Neural progenitor cell (in vitro differentiated cells): ENCODE results near the gene SEMA6B. TPM values are rescaled to one million over a fixed set of nuclear protein-coding genes. Genes with fewer than 3 reads are reported as not detected.

Experiments
- DNase-seq: peaks from one replicate; pipeline ENCODE4 v3.0.0-alpha.2; 2016; ENCODE audit warnings: low spot score
- H2AFZ ChIP-seq: fragments of 200-600 bp; sonication (generic); replicated peaks from 2 replicates; pipeline ENCODE4 v1.6.1; 2016; ENCODE audit warnings: antibody characterized with exemption
- H3F3A ChIP-seq: fragments of 200-600 bp; sonication (generic); 2 replicates; pipeline ENCODE4 v1.6.1; 2016; ENCODE audit warnings: antibody characterized with exemption, low read depth
- H3K27ac ChIP-seq: fragments of 200-600 bp; sonication (generic); 2 replicates; pipeline ENCODE4 v1.5.1; 2016; ENCODE audit warnings: mild to moderate bottlenecking
- H3K27me3 ChIP-seq: fragments of 200-600 bp; sonication (generic); 2 replicates; pipeline ENCODE4 v1.6.1; 2016; ENCODE audit warnings: mild to moderate bottlenecking, moderate library complexity
- H3K36me3 ChIP-seq: fragments of 200-600 bp; sonication (generic); 2 replicates; pipeline ENCODE4 v1.5.1; 2016
- H3K4me1 ChIP-seq: fragments of 200-600 bp; sonication (generic); 2 replicates; pipeline ENCODE4 v1.6.1; 2016; ENCODE audit warnings: mixed run types
- H3K4me2 ChIP-seq: fragments of 200-600 bp; sonication (generic); 2 replicates; pipeline ENCODE4 v1.6.1; 2016
- H3K4me3 ChIP-seq: fragments of 200-600 bp; sonication (generic); 2 replicates; pipeline ENCODE4 v1.5.1; 2016
- H3K79me2 ChIP-seq: fragments of 200-600 bp; sonication (generic); 2 replicates; pipeline ENCODE4 v1.6.1; 2016; ENCODE audit warnings: low read depth
- H3K9ac ChIP-seq: fragments of 200-600 bp; sonication (generic); 2 replicates; pipeline ENCODE4 v1.6.1; 2016
- H3K9me3 ChIP-seq: fragments of 200-600 bp; sonication (generic); 2 replicates; pipeline ENCODE4 v1.5.1; 2016; ENCODE audit warnings: low read depth
- H4K20me1 ChIP-seq: fragments of 200-600 bp; sonication (generic); 2 replicates; pipeline ENCODE4 v1.6.1; 2016; ENCODE audit warnings: low read depth
- H3K27ac Mint-ChIP-seq: 3 replicates; pipeline ENCODE4 v1.8.0; 2021; ENCODE audit warnings: mixed read lengths
- H3K27me3 Mint-ChIP-seq: 2 replicates; pipeline ENCODE4 v1.8.0; 2022; ENCODE audit warnings: low read depth, mild to moderate bottlenecking, inconsistent platforms, moderate library complexity, mixed read lengths; ENCODE audit not compliant: insufficient read depth
- H3K36me3 Mint-ChIP-seq: 3 replicates; pipeline ENCODE4 v1.8.0; 2021; ENCODE audit warnings: mixed read lengths
- H3K4me1 Mint-ChIP-seq: 3 replicates; pipeline ENCODE4 v1.8.0; 2021; ENCODE audit warnings: mixed read lengths
- H3K4me3 Mint-ChIP-seq: 3 replicates; pipeline ENCODE4 v1.8.0; 2021; ENCODE audit warnings: mild to moderate bottlenecking, moderate library complexity, mixed read lengths
- H3K9me3 Mint-ChIP-seq: 3 replicates; pipeline ENCODE4 v1.8.0; 2020; ENCODE audit warnings: mixed read lengths
- EZH2 ChIP-seq: fragments of 200-600 bp; sonication (generic); IDR thresholded peaks from 2 replicates; pipeline ENCODE4 v1.6.1; 2017; ENCODE audit warnings: antibody characterized with exemption, mild to moderate bottlenecking, moderate library complexity
- EZH2phosphoT487 ChIP-seq: fragments of 200-600 bp; sonication (generic); IDR thresholded peaks from 2 replicates; pipeline ENCODE4 v1.6.1; 2017; ENCODE audit warnings: antibody characterized with exemption
- total RNA-seq: library from RNA; depleted of rRNA; stranded (reverse); fragments of >200 nt; gene quantifications from 2 replicates; pipeline ENCODE4 v1.2.3, GENCODE V29; 2015; ENCODE audit warnings: low replicate concordance
- TF ChIP-seq, protein P1 (sequence below): fragments of 200-600 bp; sonication (generic); IDR thresholded peaks from 2 replicates; pipeline ENCODE4 v1.5.1; 2017; ENCODE audit warnings: antibody characterized with exemption, mild to moderate bottlenecking

SEMA6B gene
- total RNA-seq, 1 donor from 2014 or later: 22.6 TPM

DNA sequence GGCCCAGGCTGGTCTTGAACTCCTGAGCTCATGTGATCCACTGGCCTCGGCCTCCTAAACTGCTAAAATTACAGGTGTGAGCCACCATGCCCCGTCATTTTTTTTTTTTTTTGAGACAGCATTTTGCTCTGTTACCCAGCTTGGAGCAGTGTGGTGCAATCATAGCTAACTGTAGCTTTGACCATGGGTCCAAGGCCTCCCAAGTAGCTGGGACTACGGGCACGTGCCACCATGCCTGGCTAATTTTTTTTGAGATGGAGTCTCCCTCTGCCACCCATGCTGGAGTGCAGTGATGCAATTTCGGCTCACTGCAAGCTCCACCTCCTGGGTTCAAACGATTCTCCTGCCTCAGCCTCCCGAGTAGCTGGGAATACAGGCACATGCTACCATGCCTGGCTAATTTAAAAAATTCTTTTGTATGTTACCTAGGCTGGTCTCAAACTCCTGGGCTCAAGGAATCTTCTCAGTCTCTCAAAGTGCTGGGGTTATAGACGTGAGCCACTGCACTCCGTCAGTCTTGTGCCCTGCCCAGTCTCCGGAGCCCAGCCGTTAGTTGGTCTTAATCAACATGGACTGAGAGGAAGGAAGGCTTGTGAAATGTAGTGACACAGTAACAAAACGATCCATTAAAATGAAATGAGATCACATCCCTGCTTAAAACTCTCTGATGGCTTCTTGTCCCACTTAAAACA lies 18.2 kb downstream of the SEMA6B start:
- no peaks in the 10 kb centered on the region for H3K79me2 ChIP-seq
- H3K27ac Mint-ChIP-seq: peak overlapping the region; percentile 82
- no peaks in the 10 kb centered on the region for H3K9me3 Mint-ChIP-seq
- no peaks in the 10 kb centered on the region for H3K36me3 ChIP-seq
- no peaks in the 10 kb centered on the region for H3K4me1 ChIP-seq
- no peaks in the 10 kb centered on the region for H4K20me1 ChIP-seq
- no peak overlapping the region for H3K4me3 Mint-ChIP-seq
- H3K4me3 ChIP-seq: no peak overlapping the region
- no peak overlapping the region for H3K27ac ChIP-seq
- H3K4me1 Mint-ChIP-seq: peaks cover 5% of the 10 kb centered on the region
- no peak for DNase-seq
- H3F3A ChIP-seq: peaks cover 2% of the 10 kb centered on the region
- H3K36me3 Mint-ChIP-seq: no peaks in the 10 kb centered on the region
- H3K27me3 ChIP-seq: peaks cover 13% of the 10 kb centered on the region
- H2AFZ ChIP-seq: no peak overlapping the region
- no peak for TF ChIP-seq EZH2
- TF ChIP-seq EZH2phosphoT487: no peak
- TF ChIP-seq, protein P1, sequence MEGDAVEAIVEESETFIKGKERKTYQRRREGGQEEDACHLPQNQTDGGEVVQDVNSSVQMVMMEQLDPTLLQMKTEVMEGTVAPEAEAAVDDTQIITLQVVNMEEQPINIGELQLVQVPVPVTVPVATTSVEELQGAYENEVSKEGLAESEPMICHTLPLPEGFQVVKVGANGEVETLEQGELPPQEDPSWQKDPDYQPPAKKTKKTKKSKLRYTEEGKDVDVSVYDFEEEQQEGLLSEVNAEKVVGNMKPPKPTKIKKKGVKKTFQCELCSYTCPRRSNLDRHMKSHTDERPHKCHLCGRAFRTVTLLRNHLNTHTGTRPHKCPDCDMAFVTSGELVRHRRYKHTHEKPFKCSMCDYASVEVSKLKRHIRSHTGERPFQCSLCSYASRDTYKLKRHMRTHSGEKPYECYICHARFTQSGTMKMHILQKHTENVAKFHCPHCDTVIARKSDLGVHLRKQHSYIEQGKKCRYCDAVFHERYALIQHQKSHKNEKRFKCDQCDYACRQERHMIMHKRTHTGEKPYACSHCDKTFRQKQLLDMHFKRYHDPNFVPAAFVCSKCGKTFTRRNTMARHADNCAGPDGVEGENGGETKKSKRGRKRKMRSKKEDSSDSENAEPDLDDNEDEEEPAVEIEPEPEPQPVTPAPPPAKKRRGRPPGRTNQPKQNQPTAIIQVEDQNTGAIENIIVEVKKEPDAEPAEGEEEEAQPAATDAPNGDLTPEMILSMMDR: no peak
- peaks cover 4% of the 10 kb centered on the region for H3K27me3 Mint-ChIP-seq
- no peak overlapping the region for H3K9ac ChIP-seq
- no peaks in the 10 kb centered on the region for H3K9me3 ChIP-seq
- H3K4me2 ChIP-seq: no peak overlapping the region

DNA sequence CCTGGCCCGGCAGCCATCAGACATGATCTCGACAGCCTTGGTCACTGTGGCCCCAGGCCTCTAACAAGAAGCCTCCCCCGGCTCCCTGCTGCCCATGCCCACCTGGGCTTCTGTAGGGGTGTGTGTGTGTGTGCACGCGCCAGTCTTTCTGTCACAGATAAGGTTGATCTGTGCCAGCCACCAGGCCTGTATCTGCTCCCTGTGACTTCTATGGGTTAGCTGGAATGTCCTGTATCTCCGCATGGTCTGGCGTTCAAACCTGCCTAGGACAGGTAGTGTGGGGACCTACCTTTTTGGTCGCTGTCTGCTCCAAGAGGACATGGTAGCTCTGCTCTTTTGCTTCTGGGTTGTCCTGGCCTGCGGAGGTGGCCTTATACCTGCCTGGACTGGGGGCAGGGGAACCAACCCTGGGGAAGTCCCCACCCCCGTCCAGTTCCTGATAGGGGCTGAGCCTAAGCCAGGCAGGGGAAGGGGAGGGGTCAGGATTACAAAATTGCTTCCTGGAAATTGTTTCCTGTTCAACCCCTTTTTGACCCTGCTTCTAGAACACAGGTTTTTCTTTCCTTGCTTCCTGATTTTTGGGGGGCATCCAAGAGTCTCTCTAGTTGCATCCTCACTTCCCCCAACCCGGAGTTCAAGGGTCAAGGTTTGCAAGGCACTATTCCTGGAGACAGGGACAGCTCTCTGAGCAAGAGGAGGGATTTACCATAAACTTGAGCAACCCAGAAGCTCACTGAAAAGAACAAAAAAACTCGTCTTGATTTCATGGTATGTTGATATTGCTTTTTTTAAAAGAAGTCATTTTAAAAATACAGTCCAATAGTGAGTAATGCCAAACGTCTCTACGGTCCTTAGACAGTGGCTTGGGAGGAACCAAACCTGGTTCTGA lies 19.5 kb downstream of the SEMA6B start, which contains the start of gene LRG1:
Gene LRG1, minus strand, starts transcription at position 344 of the 889 bp plus-strand sequence. Its CDS starts 23 bp downstream, at position 321.
- Histone ChIP-seq H2AFZ (no peak within 1 kb of the TSS), H3K79me2 (no peaks in the 10 kb centered on the region), H3K4me3 (no peak within 1 kb of the TSS), H3K36me3 (no peaks in the 10 kb centered on the region), H3K9ac (no peak within 1 kb of the TSS), H3K4me2 (no peak within 1 kb of the TSS), H3K4me1 (peaks cover 4% of the 10 kb centered on the region), H3K27ac (no peak within 1 kb of the TSS), H3K27me3 (peaks cover 18% of the 10 kb centered on the region), H3F3A (peaks cover 2% of the 10 kb centered on the region), H3K9me3 (no peaks in the 10 kb centered on the region), H4K20me1 (no peaks in the 10 kb centered on the region)
- no peaks in the 10 kb centered on the region for H3K36me3 Mint-ChIP-seq
- no peaks in the 10 kb centered on the region for H3K9me3 Mint-ChIP-seq
- no peak for TF ChIP-seq EZH2
- no peak for TF ChIP-seq EZH2phosphoT487
- TF ChIP-seq, protein P1: no peak
- H3K27ac Mint-ChIP-seq: peak within 1 kb of the TSS; percentile 46
- H3K4me1 Mint-ChIP-seq: peaks cover 11% of the 10 kb centered on the region
- no peak for DNase-seq
- peaks cover 4% of the 10 kb centered on the region for H3K27me3 Mint-ChIP-seq
- H3K4me3 Mint-ChIP-seq: no peak within 1 kb of the TSS

DNA sequence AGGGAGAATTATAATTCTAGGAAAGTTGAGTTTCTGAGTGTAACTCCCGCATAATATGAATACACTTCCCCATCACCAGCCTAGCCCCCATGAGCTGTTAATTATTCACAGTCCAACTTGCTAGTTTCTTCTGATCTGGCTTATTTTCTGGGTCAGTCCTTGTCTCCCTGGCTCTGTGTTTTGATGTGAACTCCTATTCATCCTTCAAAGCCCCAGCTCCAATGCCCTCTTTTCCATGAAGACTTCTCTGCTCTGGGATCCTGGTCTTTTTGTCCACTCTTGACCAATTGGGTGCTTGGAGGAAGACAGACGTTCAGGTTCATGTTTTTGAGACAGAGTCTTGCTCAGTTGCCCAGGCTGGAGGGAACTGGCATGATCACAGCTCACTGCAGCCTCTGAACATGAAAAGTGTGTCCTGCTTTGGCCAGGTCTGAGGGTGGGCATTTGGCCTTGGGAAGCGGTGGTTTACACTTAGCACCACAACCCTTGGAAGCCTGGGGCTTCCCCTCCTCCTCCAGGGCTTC lies 20.3 kb downstream of the SEMA6B start:
- TF ChIP-seq EZH2phosphoT487 (no peak), EZH2 (no peak)
- TF ChIP-seq, protein P1: no peak
- H3K27ac Mint-ChIP-seq: peak overlapping the region; percentile 46

More for the DNA sequence above, 20.3 kb downstream of the SEMA6B start:
- Mint-ChIP-seq H3K27me3 (peaks cover 4% of the 10 kb centered on the region), H3K36me3 (no peaks in the 10 kb centered on the region), H3K4me3 (no peak overlapping the region), H3K4me1 (peaks cover 11% of the 10 kb centered on the region), H3K9me3 (no peaks in the 10 kb centered on the region)
- H3F3A ChIP-seq: peaks cover 2% of the 10 kb centered on the region
- H3K4me3 ChIP-seq: no peak overlapping the region
- no peaks in the 10 kb centered on the region for H3K79me2 ChIP-seq
- H3K4me2 ChIP-seq: no peak overlapping the region
- H3K4me1 ChIP-seq: peaks cover 7% of the 10 kb centered on the region
- DNase-seq: no peak
- H3K9ac ChIP-seq: no peak overlapping the region
- no peaks in the 10 kb centered on the region for H3K36me3 ChIP-seq
- no peak overlapping the region for H2AFZ ChIP-seq
- no peak overlapping the region for H3K27ac ChIP-seq
- H4K20me1 ChIP-seq: peaks cover 3% of the 10 kb centered on the region
- H3K9me3 ChIP-seq: no peaks in the 10 kb centered on the region
- H3K27me3 ChIP-seq: peaks cover 25% of the 10 kb centered on the region
